HG03097 (cell line): ENCODE data around the gene MLX.
A peak's percentile ranks its signal among the peaks of the same experiment; 100 is the strongest.

Experiments used
- ATAC-seq: cut with Tn5 transposase; IDR thresholded peaks from one replicate; pipeline ENCODE4 v1.9.1; 2021; ENCODE audit not compliant: unreplicated experiment, low FRiP score

MLX gene, protein sequence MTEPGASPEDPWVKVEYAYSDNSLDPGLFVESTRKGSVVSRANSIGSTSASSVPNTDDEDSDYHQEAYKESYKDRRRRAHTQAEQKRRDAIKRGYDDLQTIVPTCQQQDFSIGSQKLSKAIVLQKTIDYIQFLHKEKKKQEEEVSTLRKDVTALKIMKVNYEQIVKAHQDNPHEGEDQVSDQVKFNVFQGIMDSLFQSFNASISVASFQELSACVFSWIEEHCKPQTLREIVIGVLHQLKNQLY

DNA sequence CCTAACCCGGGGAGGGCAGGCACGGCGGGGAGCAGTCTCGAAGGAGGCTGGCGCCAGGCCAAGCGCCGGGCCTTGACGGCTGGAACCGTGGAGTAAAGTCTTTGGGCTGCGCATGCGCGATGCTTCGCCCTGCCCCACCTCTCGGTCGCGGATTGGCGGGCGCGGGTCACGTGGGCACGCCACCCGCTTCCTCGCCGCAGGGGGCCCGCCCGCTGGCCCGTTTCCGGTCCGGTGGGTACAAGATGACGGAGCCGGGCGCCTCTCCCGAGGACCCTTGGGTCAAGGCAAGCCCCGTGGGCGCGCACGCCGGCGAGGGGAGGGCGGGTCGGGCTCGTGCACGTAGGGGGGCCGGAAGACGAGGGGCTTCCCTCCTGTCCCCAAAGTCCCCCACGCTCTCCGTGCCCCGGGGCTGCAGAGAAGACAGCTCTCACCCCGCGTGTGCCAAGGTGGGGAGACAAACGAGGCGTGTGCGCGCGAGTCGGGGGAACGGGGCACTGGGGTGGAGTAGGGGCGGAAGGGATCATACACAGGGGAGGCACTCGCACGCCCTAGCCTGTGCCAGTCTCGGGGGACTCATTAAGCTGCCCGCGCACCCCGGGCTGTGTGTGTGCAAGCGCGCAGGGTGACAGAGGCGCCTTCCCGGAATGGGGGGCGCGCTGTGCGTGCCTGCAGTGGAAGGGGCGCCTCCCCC is at the start of gene MLX:
TSS of gene MLX (plus strand) at position 218 of the 691 bp plus-strand sequence. CDS start at position 243, 25 bp downstream.
- ATAC-seq, result no peak

DNA sequence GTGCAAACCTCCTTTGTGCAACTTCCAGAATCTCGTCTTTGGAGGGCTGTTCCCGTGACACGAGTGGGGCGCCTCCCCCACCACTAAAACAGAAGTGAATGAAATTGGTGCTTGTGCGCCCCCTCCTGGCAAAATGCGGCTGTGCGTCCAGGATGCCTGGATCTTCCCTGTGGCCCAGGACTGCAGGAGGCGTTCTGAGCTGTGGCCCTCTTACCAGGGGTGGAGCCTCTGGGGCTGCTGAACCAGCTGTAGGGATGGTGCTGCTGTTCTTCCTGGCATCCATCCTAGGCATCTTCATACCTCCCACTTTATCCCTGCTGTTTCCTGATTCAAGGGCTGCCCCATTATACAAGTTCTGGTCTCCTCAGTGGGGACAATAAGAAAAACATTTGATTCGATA is 49.4 kb upstream of the MLX start:
- no peak for ATAC-seq

DNA sequence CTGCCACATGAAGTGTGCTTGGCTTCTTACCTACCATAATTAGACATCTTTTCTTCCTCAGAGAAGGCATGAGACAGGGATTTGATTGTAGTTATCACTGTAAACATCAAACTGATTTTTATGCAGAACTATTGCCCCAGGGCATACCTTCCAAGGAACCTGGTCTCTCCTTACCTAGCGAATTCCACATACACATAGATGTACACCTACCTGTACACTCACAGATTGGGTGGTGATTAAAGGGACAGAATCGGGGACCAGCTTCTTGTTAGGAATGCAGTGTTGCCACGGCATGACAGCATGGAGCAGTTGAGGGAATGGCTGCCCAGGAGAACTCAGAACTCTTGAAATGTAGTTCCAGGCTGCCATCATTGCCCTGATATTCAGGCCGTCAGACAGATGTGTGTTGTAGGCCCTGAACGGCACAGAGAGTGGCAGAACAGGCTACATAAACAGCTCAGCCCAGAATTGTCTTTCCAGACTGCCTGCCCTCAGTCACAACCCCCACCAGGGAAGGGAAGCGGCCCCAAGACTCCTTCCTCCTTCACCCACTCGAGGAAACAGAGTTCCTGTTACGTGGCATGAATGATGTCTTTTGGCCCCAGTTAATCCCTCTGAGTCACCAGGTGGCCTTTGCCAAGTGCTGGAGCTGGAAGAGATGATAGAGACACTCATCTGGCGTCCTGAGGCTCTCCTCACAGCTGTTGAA is 48.7 kb upstream of the MLX start:
- ATAC-seq, result no peak

GRCh38 chr17:42518755-42519545 is 48.0 kb upstream of the MLX start:
- ATAC-seq, result no peak

GRCh38 chr17:42519546-42520491 is 47.1 kb upstream of the MLX start:
- ATAC-seq, result no peak

DNA sequence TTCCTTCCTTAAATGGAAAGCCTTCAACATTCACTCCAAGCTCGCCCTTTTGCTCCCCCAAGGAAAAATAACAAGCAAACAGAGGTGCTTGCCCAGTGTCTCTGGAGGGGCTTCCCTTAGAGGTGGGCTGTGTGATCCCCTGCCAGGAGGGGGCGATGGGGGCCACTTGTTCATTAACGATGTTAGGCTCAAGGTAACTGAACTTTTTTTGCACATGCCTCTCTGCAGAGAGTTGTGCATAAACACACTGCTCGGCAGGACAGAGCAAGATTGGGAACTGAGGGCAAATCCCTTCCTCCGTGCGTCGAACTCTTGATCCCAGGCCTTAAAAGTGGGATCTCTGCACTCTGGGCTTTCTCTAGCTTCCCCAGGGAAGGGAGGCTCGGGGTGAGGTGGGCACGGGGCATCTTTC is 46.4 kb upstream of the MLX start:
- ATAC-seq, result no peak

DNA sequence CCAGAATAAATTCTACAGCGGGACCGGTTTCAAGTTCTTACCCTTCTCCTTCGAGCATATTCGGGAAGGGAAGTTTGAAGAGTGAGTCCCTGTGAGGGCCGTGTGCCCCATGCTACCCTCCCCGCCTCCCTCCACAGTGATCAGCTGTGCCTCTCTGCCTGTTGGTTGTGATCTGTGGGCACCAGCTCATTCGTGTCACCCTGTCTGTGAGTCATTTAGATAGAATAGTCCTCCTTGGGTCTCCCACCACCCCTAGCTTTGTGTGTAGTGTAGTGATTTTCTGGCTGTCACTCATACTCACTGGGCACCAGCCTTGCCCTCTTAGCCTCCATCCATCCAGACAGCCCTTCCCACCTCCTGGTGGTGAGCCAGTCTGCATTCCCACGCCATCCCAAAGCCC is 45.9 kb upstream of the MLX start:
- ATAC-seq, result no peak

- ATAC-seq, result no peak
Observed at GRCh38 chr17:42521666-42522262, 45.1 kb upstream of the MLX start.

DNA sequence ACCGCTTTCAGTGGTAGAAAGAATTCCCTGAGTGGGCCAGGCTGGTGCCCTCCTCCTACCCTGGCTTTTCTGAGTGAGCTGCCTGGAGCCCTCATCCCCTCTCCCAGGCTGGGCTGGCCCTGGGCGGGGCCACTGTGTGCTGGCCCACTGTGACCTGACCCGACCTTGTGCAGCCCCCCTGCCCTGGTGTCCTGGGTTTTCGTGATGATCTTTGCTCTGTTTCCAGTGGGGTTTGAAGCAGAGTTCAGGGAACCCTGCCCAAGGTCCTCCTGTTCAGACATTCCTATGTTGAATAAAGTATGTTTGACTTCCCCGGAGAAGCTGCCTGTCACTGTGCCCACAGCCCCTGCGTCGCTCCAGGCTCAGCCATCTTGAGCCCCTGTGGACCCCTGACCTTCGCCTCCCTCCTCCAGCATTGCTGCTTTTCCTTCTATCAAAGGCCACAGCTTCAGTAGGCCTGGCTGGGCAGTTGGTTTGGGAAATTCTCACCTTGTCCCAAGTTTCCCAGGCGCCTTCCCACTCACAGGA is 44.6 kb upstream of the MLX start:
- ATAC-seq, result no peak

DNA sequence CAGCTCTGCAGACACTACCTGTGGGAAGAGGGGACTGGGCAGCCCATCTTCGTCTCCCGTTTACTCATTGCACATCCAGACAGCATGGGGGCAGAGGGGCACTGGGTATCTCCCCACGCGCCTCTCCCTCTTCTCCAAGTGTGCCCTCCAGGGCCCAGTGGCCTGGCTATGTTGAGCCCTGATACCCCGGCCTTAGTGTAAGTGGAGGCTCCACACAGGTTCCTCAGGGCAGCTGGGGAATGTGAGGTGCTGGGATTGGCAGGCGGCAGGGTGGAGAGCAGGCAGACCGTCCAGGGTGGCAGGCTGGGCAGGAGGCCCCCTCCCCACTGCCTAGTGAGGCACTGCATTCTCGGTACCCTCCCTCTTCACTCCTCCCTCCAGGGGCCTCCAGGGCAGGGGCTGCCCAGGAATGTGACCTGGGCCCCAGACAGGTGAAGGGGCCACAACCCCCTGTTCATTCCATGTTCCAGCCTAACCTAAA is 44.1 kb upstream of the MLX start:
- ATAC-seq, result no peak

GRCh38 chr17:42525221-42525620 is 41.7 kb upstream of the MLX start:
- no peak for ATAC-seq

DNA sequence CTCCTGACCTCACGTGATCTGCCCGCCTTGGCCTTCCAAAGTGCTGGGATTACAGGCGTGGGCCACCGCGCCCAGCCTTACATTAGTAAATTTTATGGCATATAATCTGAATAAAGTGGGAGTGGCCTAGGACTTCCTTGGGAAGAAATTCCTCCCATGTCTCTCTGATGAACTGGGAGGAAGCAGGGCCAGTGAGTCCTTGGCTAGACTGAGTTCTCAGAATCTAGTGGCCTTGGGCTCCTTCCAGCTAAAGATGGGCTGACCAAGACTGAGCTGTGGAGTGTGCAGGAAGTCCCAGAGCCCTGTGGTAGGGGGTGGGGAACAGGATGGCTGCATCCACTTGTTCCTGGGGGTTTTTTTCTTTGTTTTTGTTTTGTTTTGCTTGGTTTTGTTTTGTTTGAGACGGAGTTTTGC is 40.9 kb upstream of the MLX start:
- ATAC-seq, result no peak

GRCh38 chr17:42527932-42528331 is 39.0 kb upstream of the MLX start:
- no peak for ATAC-seq

DNA sequence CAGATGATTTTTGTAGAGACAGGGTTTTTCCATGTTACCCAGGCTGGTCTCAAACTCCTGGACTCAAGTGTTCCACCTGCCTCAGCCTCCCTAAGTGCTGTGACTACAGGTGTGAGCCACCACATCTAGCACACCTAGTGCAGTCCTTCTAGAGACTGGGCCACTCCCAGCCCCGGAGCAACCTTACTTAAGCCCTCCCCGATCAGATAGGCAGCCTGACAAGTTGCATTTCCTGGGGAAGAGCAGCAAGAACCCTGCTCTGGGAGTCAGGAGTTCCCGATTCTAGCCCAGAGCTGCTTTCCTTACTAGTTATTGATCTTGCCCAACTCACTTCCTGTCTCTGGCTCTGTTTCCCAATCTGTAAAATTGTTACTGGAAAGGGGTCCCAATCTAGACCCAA is 37.8 kb upstream of the MLX start:
- no peak for ATAC-seq

GRCh38 chr17:42530952-42531454 is 35.9 kb upstream of the MLX start:
- ATAC-seq, result no peak

DNA sequence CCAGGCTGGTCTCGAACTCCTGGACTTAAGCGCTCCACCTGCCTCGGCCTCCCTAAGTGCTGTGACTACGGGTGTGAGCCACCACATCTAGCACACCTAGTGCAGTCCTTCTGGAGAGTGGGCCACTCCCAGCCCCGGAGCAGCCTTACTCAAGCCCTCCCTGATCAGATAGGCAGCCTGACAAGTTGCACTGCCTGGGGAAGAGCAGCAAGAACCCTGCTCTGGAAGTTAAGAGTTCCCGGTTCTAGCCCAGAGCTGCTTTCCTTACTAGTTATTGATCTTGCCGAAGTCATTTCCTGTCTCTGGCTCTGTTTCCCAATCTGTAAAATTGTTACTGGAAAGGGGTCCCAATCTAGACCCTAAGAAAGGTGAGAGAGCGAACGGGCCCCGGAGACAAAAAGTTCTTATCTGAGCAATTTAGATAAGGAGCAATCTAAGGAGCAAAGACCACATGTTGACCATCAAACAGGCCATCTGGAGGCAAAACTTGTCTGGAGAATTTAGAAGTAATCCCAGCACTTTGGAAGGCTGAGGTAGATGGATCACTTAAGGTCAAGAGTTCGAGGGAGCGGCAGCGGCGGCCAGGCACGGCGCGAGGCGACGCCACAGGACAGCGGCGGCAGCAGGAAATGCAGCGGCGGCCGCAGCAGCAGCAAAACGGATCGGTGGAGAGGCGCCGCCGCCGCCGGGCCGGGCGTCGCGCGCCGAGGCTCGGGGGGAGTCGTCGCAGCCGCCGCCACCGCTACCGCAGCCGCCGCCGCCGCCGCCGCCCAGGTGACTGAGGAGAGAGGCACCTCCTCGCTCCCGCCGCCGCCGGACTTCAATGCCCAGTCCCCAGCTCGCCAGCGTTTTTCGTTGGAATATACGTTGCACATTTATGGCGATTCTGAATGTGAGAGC is 35.2 kb upstream of the MLX start:
- no peak for ATAC-seq

- ATAC-seq, result peak; percentile 1
Observed at GRCh38 chr17:42535155-42536047, 31.5 kb upstream of the MLX start.
